HCT116 (cell line): ENCODE measurements around the gene RGS10.

ENCODE experiments used
- CEBPB ChIP-seq: IDR thresholded peaks from 2 replicates; pipeline ENCODE4 v1.6.1; 2012; ENCODE audit warnings: low read depth
- CTCF ChIP-seq, 3 experiments: fragments of 200-600 bp in 1 of 3; sonication (generic) in 1 of 3; IDR thresholded peaks in 2 of 3; conservative IDR thresholded peaks in 1 of 3; 2 replicates each; pipeline ENCODE4 v1.5.1; 2012 to 2017; ENCODE audit warnings: low read depth in 2 of 3, low read length in 2 of 3, antibody characterized with exemption in 1 of 3, borderline replicate concordance in 1 of 3, control low read depth in 1 of 3, mild to moderate bottlenecking in 1 of 3, mixed read lengths in 1 of 3, mixed run types in 1 of 3, moderate library complexity in 1 of 3; ENCODE audit not compliant: insufficient read depth in 1 of 3
- EZH2phosphoT487 ChIP-seq: fragments of 200-600 bp; IDR thresholded peaks from 2 replicates; pipeline ENCODE4 v1.6.1; 2018; ENCODE audit warnings: antibody characterized with exemption, borderline replicate concordance
- POLR2A ChIP-seq: IDR thresholded peaks from 2 replicates; pipeline ENCODE4 v1.7.0; 2011; ENCODE audit warnings: borderline replicate concordance; ENCODE audit not compliant: insufficient read depth, insufficient read length; ENCODE audit errors: extremely low read depth
- ZBTB33 ChIP-seq: IDR thresholded peaks from 2 replicates; pipeline ENCODE4 v1.6.1; 2011; ENCODE audit warnings: mild to moderate bottlenecking, low read length, moderate library complexity; ENCODE audit not compliant: insufficient replicate concordance; ENCODE audit errors: extremely low read depth

- TF ChIP-seq CTCF (IDR thresholded peaks at IDR 0.05 in 2 of 3, conservative IDR thresholded peaks at IDR 0.05 in 1 of 3; ENCODE audit: borderline replicate concordance in 1 of 3, insufficient read depth in 1 of 3, low read depth in 2 of 3, low read length in 2 of 3) (no peak), POLR2A (no peak), ZBTB33 (no peak), EZH2phosphoT487 (no peak), CEBPB (no peak)
Observed at GRCh38 chr10:119494236-119495020, 48.1 kb downstream of the RGS10 start.
